Activated T-cell treated with anti-CD3 and anti-CD28 coated beads, Interleukin-2, amount 50 U/mL, for 1 hour (primary cell): ENCODE results near the gene TMEM181.
"Not testable (repeated sequence)": the region's sequence is repeated elsewhere in the genome, so short reads cannot be mapped to it uniquely, and the experiment has no call there.

Experiments used
- DNase-seq: peaks from one replicate; pipeline ENCODE4 v3.0.0-alpha.2; 2020

The TMEM181 gene, protein sequence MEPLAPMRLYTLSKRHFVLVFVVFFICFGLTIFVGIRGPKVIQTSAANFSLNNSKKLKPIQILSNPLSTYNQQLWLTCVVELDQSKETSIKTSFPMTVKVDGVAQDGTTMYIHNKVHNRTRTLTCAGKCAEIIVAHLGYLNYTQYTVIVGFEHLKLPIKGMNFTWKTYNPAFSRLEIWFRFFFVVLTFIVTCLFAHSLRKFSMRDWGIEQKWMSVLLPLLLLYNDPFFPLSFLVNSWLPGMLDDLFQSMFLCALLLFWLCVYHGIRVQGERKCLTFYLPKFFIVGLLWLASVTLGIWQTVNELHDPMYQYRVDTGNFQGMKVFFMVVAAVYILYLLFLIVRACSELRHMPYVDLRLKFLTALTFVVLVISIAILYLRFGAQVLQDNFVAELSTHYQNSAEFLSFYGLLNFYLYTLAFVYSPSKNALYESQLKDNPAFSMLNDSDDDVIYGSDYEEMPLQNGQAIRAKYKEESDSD

DNA sequence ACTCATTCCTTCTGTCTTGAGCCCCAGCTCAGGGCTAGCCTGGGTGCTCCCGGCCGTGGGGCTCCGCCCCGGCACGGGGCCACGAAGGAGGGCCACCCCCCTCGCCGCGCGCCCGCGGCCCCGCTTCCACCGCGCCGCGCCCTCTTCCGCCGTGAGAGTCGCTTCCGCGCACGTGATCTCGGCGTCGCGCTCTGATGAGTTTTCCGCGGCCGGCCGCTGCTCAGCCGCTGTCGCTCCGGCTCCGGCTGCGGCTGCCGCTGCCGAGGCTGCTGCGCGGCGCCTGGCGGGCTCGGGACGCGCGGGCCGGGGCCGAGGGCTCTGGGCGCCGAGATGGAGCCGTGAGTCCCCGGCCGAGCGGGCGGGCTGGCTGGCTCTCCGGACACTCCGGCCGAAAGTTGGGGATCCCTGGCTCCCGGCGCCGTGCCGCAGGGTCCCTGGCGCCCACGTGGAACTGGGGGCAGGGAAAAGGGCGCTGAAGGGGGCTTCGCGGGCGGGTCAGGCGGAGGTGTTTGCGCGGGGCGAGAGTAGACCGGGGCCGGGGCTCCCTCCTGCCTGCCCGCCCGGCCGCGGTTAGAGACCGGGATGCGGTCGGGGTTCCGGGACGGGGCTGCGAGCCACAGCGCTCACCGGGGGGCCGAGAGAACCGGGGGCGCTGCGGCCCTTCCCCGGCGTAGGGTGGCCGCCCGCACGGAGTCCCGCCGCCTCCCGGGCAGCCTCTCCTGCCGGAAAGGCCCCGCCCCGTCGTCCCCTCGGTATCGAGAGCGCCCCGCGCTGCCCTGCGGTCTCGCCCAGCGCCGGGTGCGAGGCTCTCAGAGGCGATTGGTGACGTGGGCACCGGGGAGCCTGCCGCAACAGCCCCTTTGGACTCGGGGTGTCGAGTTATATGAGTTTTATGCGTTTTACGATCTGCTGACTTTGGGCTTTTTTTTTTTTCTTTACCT, at the start of gene TMEM181:
TSS of gene TMEM181 (plus strand) at position 197 of the 941 bp plus-strand sequence. CDS start at position 331, 134 bp downstream.
- peak; percentile 90 for DNase-seq

DNA sequence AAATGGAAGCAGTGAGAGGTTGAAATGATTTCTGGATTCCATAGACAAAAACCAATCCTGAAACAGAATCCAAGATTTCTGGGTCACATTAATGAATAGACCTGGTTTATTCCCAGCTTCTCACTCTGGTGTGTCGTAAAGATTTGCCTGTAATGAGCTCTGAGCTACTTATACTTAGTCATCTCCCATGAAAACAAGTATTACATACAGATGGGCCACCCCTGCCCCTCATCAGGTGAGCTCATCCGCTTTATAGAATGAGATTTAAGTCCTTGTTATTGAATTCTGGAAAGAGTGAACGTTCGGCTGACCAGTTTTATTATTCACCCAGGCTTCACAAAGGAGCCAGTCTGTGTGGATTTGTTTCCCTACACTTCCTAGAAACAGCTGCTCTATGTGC, 47.1 kb upstream of the TMEM181 start:
- no peak for DNase-seq

DNA sequence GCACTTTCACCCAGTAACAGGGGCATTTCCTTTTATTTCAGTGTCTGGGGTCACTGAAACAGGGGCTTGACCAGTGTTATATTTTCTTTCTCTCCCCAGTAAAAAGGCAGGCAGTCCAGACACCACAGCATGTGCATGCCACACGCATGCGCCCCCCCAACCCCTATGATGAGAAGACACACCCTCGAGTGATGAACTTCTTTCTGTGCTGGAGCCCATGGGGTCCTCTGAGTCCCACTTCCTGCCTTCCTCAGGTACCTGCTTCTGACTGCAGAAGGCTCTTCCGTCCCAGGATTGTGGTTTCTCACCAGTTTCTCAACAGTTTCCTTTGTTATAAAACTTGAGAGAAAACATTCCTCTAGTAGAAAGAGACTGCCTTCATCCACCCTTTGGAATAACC, 45.7 kb upstream of the TMEM181 start:
- no peak for DNase-seq

DNA sequence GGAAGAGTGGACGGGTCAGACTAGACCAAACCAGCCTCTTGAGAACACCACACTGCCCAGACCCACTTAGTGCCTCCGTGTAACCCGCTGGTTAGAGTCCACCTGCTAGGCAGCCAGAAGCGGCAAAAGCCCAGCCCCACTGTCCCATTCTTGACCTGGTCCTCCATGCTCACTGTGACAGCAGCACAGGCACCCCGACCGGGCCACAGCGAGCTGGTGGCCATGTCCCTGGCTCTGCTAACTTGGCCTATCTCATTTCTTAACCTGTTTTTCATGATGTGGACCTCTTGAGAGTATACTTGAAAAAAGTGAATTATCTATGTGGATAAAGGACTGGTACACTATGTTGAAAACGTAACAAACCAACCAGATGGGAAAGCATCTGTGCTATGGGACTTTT, 44.9 kb upstream of the TMEM181 start:
- DNase-seq, result no peak

DNA sequence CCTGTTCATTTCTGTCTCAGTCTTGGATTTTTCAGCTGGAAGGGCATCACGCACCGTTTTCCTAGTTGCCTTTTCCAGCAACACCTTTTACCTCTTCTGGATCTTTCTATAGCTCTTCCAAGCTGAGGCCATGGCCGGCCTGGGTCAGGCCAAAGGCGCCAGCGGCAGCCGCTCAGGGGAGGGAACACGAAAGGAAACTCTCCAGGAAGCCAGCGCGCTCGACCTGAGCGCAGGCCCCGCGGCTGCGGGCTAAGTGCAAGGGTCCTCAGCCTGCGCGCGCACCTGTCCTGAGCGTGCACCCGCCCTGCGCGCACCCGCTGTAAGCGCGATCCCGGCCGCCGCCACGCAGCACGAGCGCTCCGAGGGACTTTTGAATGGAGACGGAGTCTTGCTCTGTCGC, 43.8 kb upstream of the TMEM181 start:
- no peak for DNase-seq

DNA sequence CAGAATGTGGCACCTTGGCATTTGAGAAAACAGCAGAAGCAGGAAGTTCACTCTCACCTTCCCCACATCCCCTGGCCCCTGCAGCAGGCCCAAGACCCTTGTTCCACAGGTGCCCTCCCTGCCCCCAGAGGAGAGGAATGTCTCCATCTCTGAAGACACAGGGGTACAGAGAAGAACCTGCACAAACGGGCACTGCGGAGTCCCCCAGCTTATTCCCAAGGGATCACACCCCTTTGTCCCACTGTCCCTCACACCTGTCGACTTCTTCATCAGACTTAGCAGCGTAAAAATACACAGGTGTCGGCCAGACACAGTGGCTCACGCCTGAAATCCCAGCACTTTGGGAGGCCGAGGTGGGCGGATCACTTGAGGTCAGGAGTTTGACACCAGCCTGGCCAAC, 42.9 kb upstream of the TMEM181 start:
- DNase-seq, result no peak

DNA sequence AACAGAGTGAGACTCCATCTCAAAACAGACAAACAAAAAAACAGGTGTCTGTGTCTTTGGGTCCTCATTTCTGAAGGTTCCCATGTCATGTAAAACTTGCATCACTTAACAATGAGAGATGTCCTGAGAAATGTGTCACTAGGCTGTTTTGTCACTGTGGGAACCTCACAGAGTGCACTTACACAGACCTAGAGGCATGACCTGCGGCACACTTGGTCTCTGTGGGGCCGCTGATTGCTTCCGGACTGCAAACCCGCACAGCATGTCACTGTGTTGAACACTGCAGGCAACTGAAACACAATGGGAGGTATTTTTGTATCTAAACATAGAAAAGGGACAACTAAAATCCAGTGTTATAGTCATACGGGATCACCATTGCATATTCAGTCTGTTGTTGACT, 42.3 kb upstream of the TMEM181 start:
- DNase-seq, result no peak

DNA sequence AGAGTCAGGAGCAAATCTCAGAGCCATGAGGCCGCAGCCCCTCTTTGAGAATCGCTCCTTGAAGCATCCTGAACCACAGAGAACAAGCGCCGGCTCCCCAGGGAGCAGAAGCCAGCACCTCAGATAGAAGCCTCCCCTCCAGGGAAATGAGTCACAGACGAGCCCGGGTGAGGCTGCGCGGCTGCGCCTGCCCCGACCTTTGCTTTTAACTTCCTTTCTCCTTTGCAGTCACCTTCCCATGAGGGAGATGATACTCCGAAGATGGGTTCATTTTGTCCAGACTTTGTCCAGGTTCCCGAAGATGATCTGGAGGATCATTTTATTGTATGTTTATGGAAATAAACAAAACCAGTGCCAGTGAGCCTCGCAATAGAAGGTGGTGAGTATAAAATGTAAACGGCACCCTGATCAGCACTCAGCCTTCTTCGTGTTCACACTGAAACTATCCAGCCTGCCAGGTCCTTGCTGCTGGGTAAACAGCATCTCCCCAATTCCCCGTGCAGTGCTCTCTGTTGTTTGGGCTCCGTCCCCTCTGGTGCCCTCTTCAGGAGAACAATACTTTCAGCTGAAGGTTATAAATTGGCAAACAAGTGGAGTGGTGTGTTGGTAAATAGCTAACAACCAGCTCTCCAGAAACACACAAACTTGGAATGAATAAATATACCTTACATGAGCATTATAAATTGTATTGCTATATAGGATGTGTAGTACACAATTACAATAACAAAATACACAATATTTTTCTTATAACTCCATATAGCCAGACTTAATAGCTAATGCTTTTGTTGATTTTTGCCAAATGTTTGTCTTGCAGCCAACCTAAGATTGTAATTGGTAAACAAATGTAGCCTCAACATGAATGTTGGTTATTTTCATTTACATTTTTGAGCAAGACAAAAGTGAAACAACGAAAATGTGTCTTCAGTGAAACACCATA, 41.4 kb upstream of the TMEM181 start:
- DNase-seq, result peak; percentile 48

DNA sequence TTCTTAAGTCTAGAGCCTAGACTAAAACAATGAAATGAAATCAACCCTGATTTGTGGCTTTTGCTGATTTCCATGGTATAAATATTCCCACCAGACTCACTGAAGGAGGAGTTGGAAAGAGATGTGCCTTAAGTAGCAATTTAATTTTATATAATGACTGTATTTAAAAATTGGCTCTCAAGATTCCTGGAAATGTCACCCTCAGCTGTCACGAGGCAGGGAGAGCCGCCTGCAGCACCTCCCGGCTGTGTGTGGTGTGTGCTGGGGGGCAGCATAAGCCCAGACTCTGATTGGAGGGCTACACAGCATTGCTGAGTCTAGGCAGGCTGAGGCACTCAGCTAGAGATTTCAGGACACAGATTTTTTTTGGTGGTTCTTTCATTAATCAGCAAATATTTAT, 40.6 kb upstream of the TMEM181 start:
- DNase-seq, result no peak

DNA sequence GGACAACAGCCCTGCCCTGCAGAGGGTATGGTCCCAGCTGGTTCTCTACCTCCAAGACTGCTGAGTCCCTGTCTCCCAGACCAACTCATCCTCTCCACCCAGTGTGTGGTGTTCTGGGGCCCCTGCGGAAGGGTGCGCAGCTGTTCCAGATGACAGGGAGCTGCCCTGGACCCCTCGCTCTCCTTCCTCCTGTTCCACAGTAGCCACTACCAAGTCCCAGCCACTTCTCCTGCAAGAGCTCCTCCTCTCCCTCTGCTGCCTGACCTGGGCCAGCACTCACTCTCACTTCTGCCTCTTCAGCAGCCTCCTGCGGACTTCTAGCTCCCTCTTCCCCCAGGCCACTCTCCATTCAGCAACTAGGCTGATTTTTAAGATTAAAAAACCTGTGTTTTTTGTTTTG, 40.1 kb upstream of the TMEM181 start:
- no peak for DNase-seq

DNA sequence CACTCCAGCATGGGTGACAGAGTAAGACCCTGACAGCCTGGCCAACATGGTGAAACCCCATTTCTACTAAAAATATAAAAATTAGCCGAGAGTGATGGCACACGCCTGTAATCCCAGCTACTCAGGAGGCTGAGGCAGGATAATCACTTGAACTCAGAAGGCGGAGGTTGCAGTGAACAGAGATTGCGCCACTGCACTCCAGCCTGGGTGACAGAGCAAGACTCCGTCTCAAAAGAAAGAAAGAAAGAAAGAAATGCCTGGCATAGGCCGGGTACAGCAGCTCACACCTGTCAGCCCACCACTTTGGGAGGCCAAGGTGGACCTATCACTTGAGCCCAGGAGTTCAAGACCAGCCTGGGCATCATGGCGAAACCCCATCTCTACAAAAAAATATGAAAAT, 38.9 kb upstream of the TMEM181 start:
- not testable (repeated sequence) for DNase-seq

DNA sequence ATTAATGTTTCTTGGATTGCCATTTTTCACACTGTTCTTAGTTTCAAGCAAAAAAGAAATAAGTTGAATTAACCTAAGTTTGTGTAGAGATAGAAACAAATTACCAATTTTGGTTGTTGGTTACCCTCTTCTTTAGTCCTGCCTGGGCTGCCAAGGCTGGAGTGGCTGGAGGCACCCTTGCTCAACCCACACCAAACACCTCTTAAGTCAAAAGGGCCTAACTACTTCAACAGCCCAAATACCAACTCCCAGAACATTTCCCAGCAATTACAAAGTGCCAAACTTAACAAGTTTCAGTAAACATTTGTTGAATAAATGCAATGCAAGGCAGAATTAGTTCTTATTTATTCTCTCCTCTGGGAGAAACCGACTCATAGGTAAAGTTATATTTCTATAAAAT, 38.1 kb upstream of the TMEM181 start:
- no peak for DNase-seq

DNA sequence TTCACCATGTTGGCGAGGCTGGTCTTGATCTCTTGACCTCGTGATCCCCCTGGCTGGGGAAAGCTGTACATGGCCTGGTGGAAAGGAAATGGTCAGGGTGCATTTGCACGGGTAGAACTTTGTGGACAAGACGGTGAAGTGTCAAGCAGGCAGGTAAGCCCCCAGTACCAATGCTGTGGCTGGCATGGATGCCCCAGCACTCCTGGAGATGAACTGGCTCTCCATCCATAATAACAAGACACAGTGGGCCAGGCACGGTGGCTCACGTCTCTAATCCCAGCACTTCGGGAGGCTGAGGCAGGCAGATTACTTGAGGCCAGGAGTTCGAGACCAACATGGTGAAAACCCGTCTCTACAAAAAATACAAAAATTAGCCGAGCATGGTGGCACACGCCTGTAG, 37.3 kb upstream of the TMEM181 start:
- no peak for DNase-seq

DNA sequence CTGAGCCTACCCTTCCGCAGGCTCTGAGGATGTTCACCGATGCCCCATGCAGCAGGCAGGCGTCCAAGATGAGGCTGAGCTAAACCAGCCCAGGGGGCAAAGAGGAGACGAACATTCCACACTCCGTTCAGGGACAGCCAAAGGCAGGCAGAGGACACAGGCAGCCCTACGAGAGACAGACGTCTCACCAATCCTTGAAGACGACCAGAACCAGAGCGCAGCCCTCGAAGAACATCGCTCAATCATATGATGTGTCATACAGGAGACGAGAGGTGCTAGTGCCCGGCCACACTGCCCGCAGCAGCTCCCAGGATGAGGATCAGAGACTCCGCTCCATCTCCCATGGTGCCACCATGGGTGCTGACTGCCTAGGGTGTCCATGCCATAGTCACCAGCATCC, 35.6 kb upstream of the TMEM181 start:
- no peak for DNase-seq

DNA sequence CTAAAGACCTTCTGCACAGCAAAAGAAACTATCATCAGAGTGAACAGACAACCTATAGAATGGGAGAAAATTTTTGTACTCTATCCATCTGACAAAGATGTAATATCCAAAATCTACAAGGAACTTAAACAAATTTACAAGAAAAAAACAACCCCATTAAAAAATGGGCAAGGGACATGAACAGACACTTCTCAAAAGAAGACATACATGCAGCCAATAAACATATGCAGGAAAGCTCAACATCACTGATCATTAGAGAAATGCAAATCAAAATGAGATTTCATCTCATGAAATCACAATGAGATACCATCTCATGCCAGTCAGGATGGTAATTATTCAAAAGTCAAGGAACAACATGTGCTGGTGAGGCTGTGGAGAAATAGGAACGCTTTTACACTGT, 32.0 kb upstream of the TMEM181 start:
- not testable (repeated sequence) for DNase-seq

DNA sequence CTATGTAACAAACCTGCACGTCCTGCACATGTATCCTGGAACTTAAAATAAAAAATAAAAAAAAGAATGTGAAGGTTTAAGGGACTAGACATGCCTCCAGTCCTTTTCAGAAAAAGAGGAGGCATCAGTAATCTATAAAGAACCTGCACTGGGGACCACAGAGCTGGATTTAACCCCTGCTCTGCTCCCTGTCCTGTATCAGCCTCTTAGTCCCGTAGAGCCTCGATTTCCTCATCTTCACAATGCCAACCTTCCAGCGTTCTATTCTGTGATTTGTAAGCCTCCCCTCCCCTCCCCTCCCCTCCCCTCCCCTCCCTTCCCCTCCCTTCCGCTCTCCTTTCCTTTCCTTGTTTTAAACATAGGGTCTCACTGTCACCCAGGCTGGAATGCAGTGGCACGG, 31.1 kb upstream of the TMEM181 start:
- DNase-seq, result no peak

DNA sequence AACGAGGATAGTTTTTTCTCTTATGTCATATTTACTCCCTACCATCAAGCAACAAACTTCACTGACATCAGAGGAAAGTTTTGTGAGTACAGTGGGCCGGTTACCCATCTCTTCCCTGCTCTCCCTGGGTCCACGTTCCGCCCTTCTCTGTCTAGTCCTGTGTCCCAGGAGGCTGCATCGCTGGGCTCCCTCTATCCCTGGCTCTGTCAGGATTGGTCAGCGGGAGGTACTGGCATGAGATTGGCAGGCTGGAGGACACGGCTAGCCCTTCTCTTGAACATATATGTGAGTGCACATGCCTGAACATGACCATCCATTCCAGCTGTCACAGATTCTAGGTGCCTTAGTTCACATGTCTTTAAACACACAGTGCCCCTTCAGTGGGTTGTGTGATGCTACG, 30.3 kb upstream of the TMEM181 start:
- DNase-seq, result no peak

DNA sequence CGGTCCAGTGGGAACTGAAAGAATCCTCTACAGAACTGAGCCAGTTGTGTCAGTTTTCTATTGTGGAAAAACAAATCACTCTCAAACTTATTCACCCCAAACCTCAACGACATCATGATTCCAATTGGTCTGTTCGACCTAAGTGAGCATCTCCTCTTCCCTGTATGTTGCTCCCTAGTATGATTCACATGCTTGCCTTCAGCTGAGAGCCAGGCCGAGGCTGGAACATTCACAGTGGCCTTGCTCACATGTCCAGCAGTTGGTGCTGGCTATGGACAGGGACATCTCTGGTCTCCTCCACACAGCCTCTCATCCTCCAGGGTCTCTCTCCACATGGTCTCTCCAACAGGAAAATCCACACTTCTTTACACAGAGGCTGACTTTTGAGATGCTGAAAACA, 28.3 kb upstream of the TMEM181 start:
- DNase-seq, result no peak

DNA sequence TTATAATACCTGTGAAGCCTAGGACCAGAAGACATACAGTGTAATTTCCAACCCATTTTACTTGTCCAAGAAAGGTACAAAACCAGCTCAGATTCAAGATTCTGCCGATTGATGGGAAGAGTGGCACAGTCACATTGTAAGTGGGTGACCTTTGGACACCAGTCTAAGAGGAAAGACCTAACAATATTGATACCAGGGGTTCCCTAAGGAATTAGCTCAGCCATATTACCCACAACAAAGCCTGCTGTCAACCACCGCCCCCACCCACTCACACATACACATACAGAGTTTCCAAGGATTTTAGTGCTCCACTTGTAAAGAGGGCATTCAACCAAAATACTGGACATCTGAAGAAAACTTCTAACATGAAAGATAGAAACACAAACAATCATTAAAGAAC, 27.9 kb upstream of the TMEM181 start:
- no peak for DNase-seq

DNA sequence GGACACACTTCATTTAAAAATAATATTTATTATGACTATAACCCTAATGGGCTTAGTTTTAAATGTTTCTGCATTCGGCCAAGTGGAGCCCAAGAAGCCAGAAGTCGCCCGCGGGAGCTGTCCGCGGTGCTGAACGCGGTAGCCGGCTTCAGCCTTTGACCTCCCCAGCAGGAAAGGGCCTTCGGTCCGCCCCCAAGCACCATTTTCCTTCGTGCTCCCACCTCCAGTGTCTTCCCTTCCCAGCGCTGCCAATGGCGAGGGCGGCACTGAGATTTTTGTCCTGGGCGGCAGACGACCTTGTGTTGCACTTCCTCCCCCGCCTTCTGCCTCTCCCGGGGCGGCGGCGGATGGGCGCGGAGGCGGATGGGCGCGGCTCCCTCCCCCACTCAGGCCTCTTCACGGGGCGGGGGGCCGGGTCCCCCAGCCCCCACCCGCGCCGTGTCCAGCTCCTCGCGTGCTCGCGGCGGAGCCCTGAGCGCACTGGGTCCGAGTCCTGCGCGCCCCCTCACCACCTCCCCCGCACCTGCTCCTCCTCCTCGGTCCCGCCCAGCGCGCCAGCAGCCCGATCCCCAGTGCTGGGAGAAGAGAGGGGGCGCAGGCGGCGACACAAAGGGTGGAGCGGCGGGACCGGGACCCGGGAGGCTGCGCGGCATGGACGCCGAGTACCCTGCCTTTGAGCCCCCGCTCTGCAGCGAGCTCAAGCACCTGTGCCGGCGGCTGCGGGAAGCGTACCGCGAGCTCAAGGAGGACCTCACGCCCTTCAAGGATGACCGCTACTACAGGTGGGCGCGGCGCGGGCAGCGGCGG, 23.6 kb upstream of the TMEM181 start:
- peak; percentile 75 for DNase-seq

DNA sequence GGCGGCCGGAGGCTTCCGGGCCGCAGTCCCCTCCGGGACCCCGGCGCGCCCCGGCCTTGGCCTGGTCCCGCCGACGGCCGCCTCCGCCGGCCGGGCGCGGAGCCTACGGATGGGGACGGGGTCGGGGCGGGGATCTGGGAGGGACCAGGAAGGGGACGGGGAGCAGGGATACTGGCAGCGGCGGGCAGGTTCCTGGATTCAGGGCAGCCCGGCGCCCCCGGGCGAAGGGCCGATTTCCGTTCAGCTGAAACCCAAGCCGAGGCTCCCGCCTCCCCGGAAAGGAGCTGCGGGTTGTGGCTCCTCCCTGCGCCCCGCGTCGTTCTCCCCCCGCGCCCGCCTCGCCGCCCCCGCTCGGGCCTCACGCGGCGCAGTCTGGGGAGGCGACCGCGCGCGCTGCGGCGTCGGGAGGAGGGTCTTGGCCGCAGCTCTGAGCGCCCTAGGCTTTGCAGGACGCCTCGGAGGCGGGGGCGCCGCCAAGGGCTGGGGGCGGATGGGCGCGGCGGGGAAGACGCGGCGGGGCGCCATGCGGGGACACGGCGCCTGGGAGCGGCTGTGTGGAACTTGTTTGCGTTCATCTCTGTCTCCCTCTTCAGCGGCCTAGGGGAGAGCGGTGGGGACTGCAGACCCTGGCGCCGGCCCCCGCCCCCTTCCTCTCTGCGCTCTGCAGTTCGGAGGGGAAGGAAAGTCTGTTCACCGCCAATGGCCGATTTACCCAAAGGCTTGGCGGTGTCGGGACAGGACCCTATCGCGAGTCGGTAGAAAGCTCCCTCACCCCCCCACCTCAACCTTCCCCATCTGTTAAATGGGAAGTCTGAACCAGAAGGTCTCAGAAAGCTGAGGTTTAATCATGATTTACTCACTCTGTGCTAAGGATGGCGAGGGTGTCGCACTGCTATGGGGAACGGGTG, 22.7 kb upstream of the TMEM181 start:
- peak; percentile 36 for DNase-seq
